ENCODE results near the gene RACGAP1.

DNA sequence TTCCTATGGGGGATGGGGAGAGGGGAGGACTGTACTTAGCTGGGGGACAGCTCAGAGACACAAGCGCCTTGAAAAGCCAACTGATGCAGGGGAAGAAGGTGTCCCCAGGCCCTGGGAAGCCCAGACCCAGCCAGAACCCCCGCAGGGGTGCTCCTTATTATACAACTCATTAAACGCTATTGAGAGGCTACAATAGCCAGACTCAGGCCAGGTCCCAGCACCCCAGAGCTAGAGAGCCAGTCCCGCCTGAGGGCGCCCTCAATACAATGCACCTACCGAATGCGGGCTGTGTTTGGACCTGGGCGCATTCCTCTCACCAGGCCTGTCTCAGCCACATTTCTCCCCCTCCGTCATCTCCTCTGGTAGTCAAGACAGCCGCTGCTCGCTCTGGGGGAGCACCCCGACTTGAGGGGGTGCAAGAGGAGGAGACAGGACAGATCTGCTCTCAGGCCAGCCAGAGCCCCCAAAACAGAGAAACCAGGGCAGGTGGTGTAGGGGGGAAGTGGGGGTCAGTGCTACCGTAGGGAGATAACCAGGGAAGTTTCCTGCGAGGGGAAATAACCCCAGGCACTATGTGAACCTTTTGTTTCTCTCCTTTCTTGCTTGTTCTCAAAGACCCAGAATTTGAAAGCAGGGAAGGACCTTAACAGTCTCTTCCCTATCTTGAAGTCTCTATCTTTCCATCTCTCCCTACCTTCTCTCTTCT lies 26.0 kb upstream of the RACGAP1 start:
- TF ChIP-seq, protein P1, sequence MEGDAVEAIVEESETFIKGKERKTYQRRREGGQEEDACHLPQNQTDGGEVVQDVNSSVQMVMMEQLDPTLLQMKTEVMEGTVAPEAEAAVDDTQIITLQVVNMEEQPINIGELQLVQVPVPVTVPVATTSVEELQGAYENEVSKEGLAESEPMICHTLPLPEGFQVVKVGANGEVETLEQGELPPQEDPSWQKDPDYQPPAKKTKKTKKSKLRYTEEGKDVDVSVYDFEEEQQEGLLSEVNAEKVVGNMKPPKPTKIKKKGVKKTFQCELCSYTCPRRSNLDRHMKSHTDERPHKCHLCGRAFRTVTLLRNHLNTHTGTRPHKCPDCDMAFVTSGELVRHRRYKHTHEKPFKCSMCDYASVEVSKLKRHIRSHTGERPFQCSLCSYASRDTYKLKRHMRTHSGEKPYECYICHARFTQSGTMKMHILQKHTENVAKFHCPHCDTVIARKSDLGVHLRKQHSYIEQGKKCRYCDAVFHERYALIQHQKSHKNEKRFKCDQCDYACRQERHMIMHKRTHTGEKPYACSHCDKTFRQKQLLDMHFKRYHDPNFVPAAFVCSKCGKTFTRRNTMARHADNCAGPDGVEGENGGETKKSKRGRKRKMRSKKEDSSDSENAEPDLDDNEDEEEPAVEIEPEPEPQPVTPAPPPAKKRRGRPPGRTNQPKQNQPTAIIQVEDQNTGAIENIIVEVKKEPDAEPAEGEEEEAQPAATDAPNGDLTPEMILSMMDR (IDR thresholded peaks at IDR 0.05; ENCODE audit: poor library complexity, severe bottlenecking), result no peak
- TF ChIP-seq POLR2AphosphoS5 (IDR thresholded peaks at IDR 0.05) (no peak), SMC3 (conservative IDR thresholded peaks at IDR 0.05; ENCODE audit: poor library complexity) (no peak)
- TF ChIP-seq, protein P2, sequence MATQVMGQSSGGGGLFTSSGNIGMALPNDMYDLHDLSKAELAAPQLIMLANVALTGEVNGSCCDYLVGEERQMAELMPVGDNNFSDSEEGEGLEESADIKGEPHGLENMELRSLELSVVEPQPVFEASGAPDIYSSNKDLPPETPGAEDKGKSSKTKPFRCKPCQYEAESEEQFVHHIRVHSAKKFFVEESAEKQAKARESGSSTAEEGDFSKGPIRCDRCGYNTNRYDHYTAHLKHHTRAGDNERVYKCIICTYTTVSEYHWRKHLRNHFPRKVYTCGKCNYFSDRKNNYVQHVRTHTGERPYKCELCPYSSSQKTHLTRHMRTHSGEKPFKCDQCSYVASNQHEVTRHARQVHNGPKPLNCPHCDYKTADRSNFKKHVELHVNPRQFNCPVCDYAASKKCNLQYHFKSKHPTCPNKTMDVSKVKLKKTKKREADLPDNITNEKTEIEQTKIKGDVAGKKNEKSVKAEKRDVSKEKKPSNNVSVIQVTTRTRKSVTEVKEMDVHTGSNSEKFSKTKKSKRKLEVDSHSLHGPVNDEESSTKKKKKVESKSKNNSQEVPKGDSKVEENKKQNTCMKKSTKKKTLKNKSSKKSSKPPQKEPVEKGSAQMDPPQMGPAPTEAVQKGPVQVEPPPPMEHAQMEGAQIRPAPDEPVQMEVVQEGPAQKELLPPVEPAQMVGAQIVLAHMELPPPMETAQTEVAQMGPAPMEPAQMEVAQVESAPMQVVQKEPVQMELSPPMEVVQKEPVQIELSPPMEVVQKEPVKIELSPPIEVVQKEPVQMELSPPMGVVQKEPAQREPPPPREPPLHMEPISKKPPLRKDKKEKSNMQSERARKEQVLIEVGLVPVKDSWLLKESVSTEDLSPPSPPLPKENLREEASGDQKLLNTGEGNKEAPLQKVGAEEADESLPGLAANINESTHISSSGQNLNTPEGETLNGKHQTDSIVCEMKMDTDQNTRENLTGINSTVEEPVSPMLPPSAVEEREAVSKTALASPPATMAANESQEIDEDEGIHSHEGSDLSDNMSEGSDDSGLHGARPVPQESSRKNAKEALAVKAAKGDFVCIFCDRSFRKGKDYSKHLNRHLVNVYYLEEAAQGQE (IDR thresholded peaks at IDR 0.05; ENCODE audit: borderline replicate concordance), result no peak

Data from neural cell (in vitro differentiated cells).